ENCODE results near the gene ALX1. TPM values are rescaled to one million over a fixed set of nuclear protein-coding genes. Genes with fewer than 3 reads are reported as not detected.

The ALX1 gene
- total RNA-seq, 5 donors from 2014 or later (not counting 1 experiment from before 2014, with no cell fraction given): not detected

GRCh38 chr12:85260896-85261295 is 19.1 kb upstream of the ALX1 start:
- Mint-ChIP-seq H3K27ac (no peak overlapping the region), H3K27me3 (no peaks in the 10 kb centered on the region), H3K4me3 (no peak overlapping the region), H3K36me3 (no peaks in the 10 kb centered on the region), H3K9me3 (peaks cover 0 to 4% (median 3%) of the 10 kb centered on the region in 3 donors), H3K4me1 (no peaks in the 10 kb centered on the region)
- no peak overlapping the region for H3K27ac ChIP-seq (ENCODE audit: low read length)
- H3K4me3 ChIP-seq (ENCODE audit: control insufficient read depth in 1 of 2, extremely low read depth in 1 of 2, low read length in 1 of 2): no peak overlapping the region
- WGBS (ENCODE audit: insufficient coverage): 63% methylated on average over 2 of the region's 3 CpGs
- ChIA-PET POLR2A (no interaction called here), CTCF (no interaction called here)
- ATAC-seq (replicated peaks in 1 of 4) (no peak), DNase-seq (no peak)
- H3K9me3 ChIP-seq: no peaks in the 10 kb centered on the region
- no peaks in the 10 kb centered on the region for H3K27me3 ChIP-seq (replicated peaks in 1 of 2; ENCODE audit: control insufficient read depth in 2 of 2, extremely low read depth in 1 of 2, insufficient read depth in 2 of 2, low read length in 1 of 2)
- no peaks in the 10 kb centered on the region for H3K36me3 ChIP-seq (ENCODE audit: control insufficient read depth in 2 of 2, extremely low read depth in 1 of 2, insufficient read depth in 1 of 2, low read length in 1 of 2)
- H3K4me1 ChIP-seq (ENCODE audit: control insufficient read depth in 1 of 2, extremely low read depth in 1 of 2, insufficient read depth in 2 of 2, low read length in 2 of 2): no peaks in the 10 kb centered on the region

DNA sequence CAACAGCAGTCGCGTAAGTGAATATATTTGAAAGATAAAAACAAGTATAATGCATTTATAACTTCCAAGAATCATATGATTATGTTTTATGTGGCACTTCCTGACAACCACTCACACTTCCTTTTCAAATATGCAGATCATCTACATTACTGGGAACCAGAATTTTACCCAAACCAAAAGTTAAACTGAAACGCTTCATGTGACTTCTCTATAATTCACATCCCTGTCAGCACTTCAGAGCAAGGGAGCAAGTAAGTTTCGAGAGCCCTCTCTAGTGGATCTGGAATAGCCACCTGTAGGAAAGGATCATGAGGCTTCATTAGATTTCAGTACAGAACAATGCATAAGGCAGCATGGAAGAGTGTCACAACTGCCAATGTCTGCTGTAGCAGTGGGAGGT is 13.7 kb upstream of the ALX1 start:
- Histone ChIP-seq H3K27me3 (replicated peaks in 1 of 2; ENCODE audit: control insufficient read depth in 2 of 2, extremely low read depth in 1 of 2, insufficient read depth in 2 of 2, low read length in 1 of 2) (peaks cover 0 to 2% of the 10 kb centered on the region in 2 experiments), H3K4me3 (ENCODE audit: control insufficient read depth in 1 of 2, extremely low read depth in 1 of 2, low read length in 1 of 2) (no peak overlapping the region), H3K4me1 (ENCODE audit: control insufficient read depth in 1 of 2, extremely low read depth in 1 of 2, insufficient read depth in 2 of 2, low read length in 2 of 2) (no peaks in the 10 kb centered on the region), H3K27ac (ENCODE audit: low read length) (no peak overlapping the region), H3K9me3 (no peaks in the 10 kb centered on the region), H3K36me3 (ENCODE audit: control insufficient read depth in 2 of 2, extremely low read depth in 1 of 2, insufficient read depth in 1 of 2, low read length in 1 of 2) (no peaks in the 10 kb centered on the region)
- no peaks in the 10 kb centered on the region for H3K4me1 Mint-ChIP-seq
- ATAC-seq (replicated peaks in 1 of 4): no peak
- H3K27me3 Mint-ChIP-seq: no peaks in the 10 kb centered on the region
- CTCF ChIA-PET: no interaction called here
- no CpG with 5 or more reads among the region's 4 CpGs for WGBS (ENCODE audit: insufficient coverage)
- POLR2A ChIA-PET: no interaction called here
- no peak overlapping the region for H3K4me3 Mint-ChIP-seq
- no peak for DNase-seq
- H3K9me3 Mint-ChIP-seq: peaks cover 0 to 3% (median 1%) of the 10 kb centered on the region in 3 donors
- no peak overlapping the region for H3K27ac Mint-ChIP-seq
- no peaks in the 10 kb centered on the region for H3K36me3 Mint-ChIP-seq

- Histone ChIP-seq H3K36me3 (ENCODE audit: control insufficient read depth in 2 of 2, extremely low read depth in 1 of 2, insufficient read depth in 1 of 2, low read length in 1 of 2) (no peaks in the 10 kb centered on the region), H3K27ac (ENCODE audit: low read length) (no peak overlapping the region), H3K9me3 (no peaks in the 10 kb centered on the region), H3K27me3 (replicated peaks in 1 of 2; ENCODE audit: control insufficient read depth in 2 of 2, extremely low read depth in 1 of 2, insufficient read depth in 2 of 2, low read length in 1 of 2) (peaks cover 14 to 26% of the 10 kb centered on the region in 2 experiments), H3K4me3 (ENCODE audit: control insufficient read depth in 1 of 2, extremely low read depth in 1 of 2, low read length in 1 of 2) (no peak overlapping the region), H3K4me1 (ENCODE audit: control insufficient read depth in 1 of 2, extremely low read depth in 1 of 2, insufficient read depth in 2 of 2, low read length in 2 of 2) (no peaks in the 10 kb centered on the region)
- Mint-ChIP-seq H3K4me1 (no peaks in the 10 kb centered on the region), H3K9me3 (peaks cover 0 to 6% (median 0%) of the 10 kb centered on the region in 3 donors), H3K36me3 (no peaks in the 10 kb centered on the region), H3K4me3 (no peak overlapping the region), H3K27me3 (peaks cover 32 to 34% of the 10 kb centered on the region in 2 donors), H3K27ac (no peak overlapping the region)
- 17% methylated on average over 18 of the region's 37 CpGs for WGBS (ENCODE audit: insufficient coverage)
- ChIA-PET CTCF (no interaction called here), POLR2A (no interaction called here)
- DNase-seq (no peak), ATAC-seq (replicated peaks in 1 of 4) (no peak)
These were observed 6.4 kb upstream of the ALX1 start for GRCh38 chr12:85273381-85274314.

- H3K9me3 ChIP-seq: no peaks in the 10 kb centered on the region
- 7% methylated on average over 3 of the region's 8 CpGs for WGBS (ENCODE audit: insufficient coverage)
These were observed 5.7 kb upstream of the ALX1 start for GRCh38 chr12:85274315-85274651.

GRCh38 chr12:85275374-85275773 is 4.6 kb upstream of the ALX1 start:
- no peaks in the 10 kb centered on the region for H3K36me3 ChIP-seq (ENCODE audit: control insufficient read depth in 2 of 2, extremely low read depth in 1 of 2, insufficient read depth in 1 of 2, low read length in 1 of 2)
- H3K9me3 ChIP-seq: no peaks in the 10 kb centered on the region
- DNase-seq (no peak), ATAC-seq (replicated peaks in 1 of 4) (no peak)
- H3K27me3 Mint-ChIP-seq: peaks cover 44 to 45% of the 10 kb centered on the region in 2 donors
- ChIA-PET POLR2A (no interaction called here), CTCF (no interaction called here)
- no peak overlapping the region for H3K4me3 Mint-ChIP-seq
- WGBS (ENCODE audit: insufficient coverage): 0% methylated on average over 1 of the region's 2 CpGs
- no peak overlapping the region for H3K27ac ChIP-seq (ENCODE audit: low read length)
- no peaks in the 10 kb centered on the region for H3K4me1 ChIP-seq (ENCODE audit: control insufficient read depth in 1 of 2, extremely low read depth in 1 of 2, insufficient read depth in 2 of 2, low read length in 2 of 2)
- peaks cover 28 to 30% of the 10 kb centered on the region in 2 experiments for H3K27me3 ChIP-seq (replicated peaks in 1 of 2; ENCODE audit: control insufficient read depth in 2 of 2, extremely low read depth in 1 of 2, insufficient read depth in 2 of 2, low read length in 1 of 2)
- H3K4me1 Mint-ChIP-seq: peaks cover 0 to 3% (median 3%) of the 10 kb centered on the region in 3 donors
- peaks cover 0 to 6% (median 0%) of the 10 kb centered on the region in 3 donors for H3K9me3 Mint-ChIP-seq
- H3K4me3 ChIP-seq (ENCODE audit: control insufficient read depth in 1 of 2, extremely low read depth in 1 of 2, low read length in 1 of 2): no peak overlapping the region
- H3K27ac Mint-ChIP-seq: no peak overlapping the region
- no peaks in the 10 kb centered on the region for H3K36me3 Mint-ChIP-seq

More at GRCh38 chr12:85274315-85274651, 5.7 kb upstream of the ALX1 start:
- ChIA-PET POLR2A (no interaction called here), CTCF (no interaction called here)
- Histone ChIP-seq H3K36me3 (ENCODE audit: control insufficient read depth in 2 of 2, extremely low read depth in 1 of 2, insufficient read depth in 1 of 2, low read length in 1 of 2) (no peaks in the 10 kb centered on the region), H3K4me1 (ENCODE audit: control insufficient read depth in 1 of 2, extremely low read depth in 1 of 2, insufficient read depth in 2 of 2, low read length in 2 of 2) (no peaks in the 10 kb centered on the region), H3K27ac (ENCODE audit: low read length) (no peak overlapping the region), H3K4me3 (ENCODE audit: control insufficient read depth in 1 of 2, extremely low read depth in 1 of 2, low read length in 1 of 2) (no peak overlapping the region), H3K27me3 (replicated peaks in 1 of 2; ENCODE audit: control insufficient read depth in 2 of 2, extremely low read depth in 1 of 2, insufficient read depth in 2 of 2, low read length in 1 of 2) (peaks cover 20 to 28% of the 10 kb centered on the region in 2 experiments)
- Mint-ChIP-seq H3K27ac (no peak overlapping the region), H3K27me3 (peaks cover 35 to 37% of the 10 kb centered on the region in 2 donors), H3K4me1 (no peaks in the 10 kb centered on the region), H3K4me3 (no peak overlapping the region), H3K9me3 (peaks cover 0 to 6% (median 0%) of the 10 kb centered on the region in 3 donors), H3K36me3 (no peaks in the 10 kb centered on the region)
- DNase-seq: no peak
- no peak for ATAC-seq (replicated peaks in 1 of 4)

GRCh38 chr12:85277191-85277590 is 2.8 kb upstream of the ALX1 start:
- ChIA-PET POLR2A (no interaction called here), CTCF (no interaction called here)
- no peak overlapping the region for H3K4me3 ChIP-seq (ENCODE audit: control insufficient read depth in 1 of 2, extremely low read depth in 1 of 2, low read length in 1 of 2)
- WGBS (ENCODE audit: insufficient coverage): no CpG with 5 or more reads among the region's 3 CpGs
- Mint-ChIP-seq H3K4me3 (no peak overlapping the region), H3K4me1 (peaks cover 5 to 13% (median 8%) of the 10 kb centered on the region in 3 donors), H3K36me3 (no peaks in the 10 kb centered on the region), H3K27me3 (peaks cover 57% of the 10 kb centered on the region in 2 donors), H3K27ac (no peak overlapping the region), H3K9me3 (peaks cover 0 to 6% (median 0%) of the 10 kb centered on the region in 3 donors)
- H3K36me3 ChIP-seq (ENCODE audit: control insufficient read depth in 2 of 2, extremely low read depth in 1 of 2, insufficient read depth in 1 of 2, low read length in 1 of 2): no peaks in the 10 kb centered on the region
- ATAC-seq (replicated peaks in 1 of 4) (no peak), DNase-seq (no peak)
- H3K27me3 ChIP-seq (replicated peaks in 1 of 2; ENCODE audit: control insufficient read depth in 2 of 2, extremely low read depth in 1 of 2, insufficient read depth in 2 of 2, low read length in 1 of 2): peaks cover 31 to 34% of the 10 kb centered on the region in 2 experiments
- no peaks in the 10 kb centered on the region for H3K9me3 ChIP-seq
- H3K4me1 ChIP-seq (ENCODE audit: control insufficient read depth in 1 of 2, extremely low read depth in 1 of 2, insufficient read depth in 2 of 2, low read length in 2 of 2): no peaks in the 10 kb centered on the region
- no peak overlapping the region for H3K27ac ChIP-seq (ENCODE audit: low read length)
